T-cell (primary cell): ENCODE measurements around the gene LHPP. TPM values are rescaled to one million over a fixed set of nuclear protein-coding genes. Genes with fewer than 3 reads are reported as not detected.

Experiments used
- ATAC-seq, 4 experiments: fragments of 200-7000 bp in 3 of 4; fragments of 150-1000 bp in 1 of 4; cut with Tn5 transposase; replicated peaks in 1 of 4; 1 replicate in 3 of 4; 2 replicates in 1 of 4; pipeline ENCODE4 v1.10.0; 2021; ENCODE audit warnings: moderate library complexity in 3 of 4, mild to moderate bottlenecking in 2 of 4, moderate number of reproducible peaks in 1 of 4
- CTCF ChIA-PET, 2 donors: fragments of 300-600 bp; sonication (Branson Sonifier 250); formaldehyde crosslinking; loops; one replicate each; lab custom pipeline; 2022; ENCODE audit warnings: antibody characterized with exemption in 2 of 2; lab: Charles Lee
- POLR2A ChIA-PET, 2 donors: fragments of 300-600 bp; sonication (Branson Sonifier 250); formaldehyde crosslinking; loops; one replicate each; lab custom pipeline; 2022; ENCODE audit warnings: antibody characterized with exemption in 2 of 2; lab: Charles Lee
- DNase-seq, 35 experiments: peaks; one replicate each; pipeline versions ENCODE4 v3.0.0 to v3.0.0-alpha.2; 2013 to 2023
- H3K27ac ChIP-seq: one replicate; pipeline ENCODE4 v1.5.1; 2013; ENCODE audit warnings: low read length
- H3K27me3 ChIP-seq, 2 experiments: replicated peaks in 1 of 2; 1 replicate in 1 of 2; 2 replicates in 1 of 2; pipeline versions ENCODE4 v1.6.1 to v1.7.0; 2013; ENCODE audit warnings: low read length in 1 of 2, mixed read lengths in 1 of 2; ENCODE audit not compliant: control insufficient read depth in 2 of 2, insufficient read depth in 2 of 2; ENCODE audit errors: extremely low read depth in 1 of 2
- H3K36me3 ChIP-seq, 2 donors: 1 replicate in 1 of 2; 2 replicates in 1 of 2; pipeline versions ENCODE4 v1.6.1 to v1.7.0; 2013; ENCODE audit warnings: low read length in 1 of 2; ENCODE audit not compliant: control insufficient read depth in 2 of 2, insufficient read depth in 1 of 2; ENCODE audit errors: extremely low read depth in 1 of 2
- H3K4me1 ChIP-seq, 2 experiments: 1 replicate in 1 of 2; 2 replicates in 1 of 2; pipeline versions ENCODE4 v1.6.1 to v1.7.0; 2013; ENCODE audit warnings: low read length in 2 of 2, mixed read lengths in 1 of 2; ENCODE audit not compliant: insufficient read depth in 2 of 2, control insufficient read depth in 1 of 2; ENCODE audit errors: extremely low read depth in 1 of 2
- H3K4me3 ChIP-seq, 2 donors: 1 replicate in 1 of 2; 2 replicates in 1 of 2; pipeline versions ENCODE4 v1.5.1 to v1.7.0; 2013; ENCODE audit warnings: mild to moderate bottlenecking in 2 of 2, low read length in 1 of 2, moderate library complexity in 1 of 2; ENCODE audit not compliant: control insufficient read depth in 1 of 2; ENCODE audit errors: extremely low read depth in 1 of 2
- H3K9me3 ChIP-seq: 2 replicates; pipeline ENCODE4 v1.7.0; 2013
- H3K27ac Mint-ChIP-seq, 2 donors: one replicate each; pipeline ENCODE4 v1.8.0; 2020 to 2021; ENCODE audit warnings: mild to moderate bottlenecking in 2 of 2, mixed read lengths in 2 of 2
- H3K27me3 Mint-ChIP-seq, 2 donors: one replicate each; pipeline ENCODE4 v1.8.0; 2021 to 2022; ENCODE audit warnings: mixed read lengths in 2 of 2
- H3K36me3 Mint-ChIP-seq: one replicate; pipeline ENCODE4 v1.8.0; 2021; ENCODE audit warnings: mixed read lengths
- H3K4me1 Mint-ChIP-seq, 3 donors: one replicate each; pipeline ENCODE4 v1.8.0; 2020 to 2022; ENCODE audit warnings: mixed read lengths in 3 of 3, mild to moderate bottlenecking in 1 of 3
- H3K4me3 Mint-ChIP-seq, 3 donors: one replicate each; pipeline ENCODE4 v1.8.0; 2020 to 2022; ENCODE audit warnings: mild to moderate bottlenecking in 3 of 3, mixed read lengths in 3 of 3, moderate library complexity in 3 of 3
- H3K9me3 Mint-ChIP-seq, 3 donors: one replicate each; pipeline ENCODE4 v1.8.0; 2020 to 2022; ENCODE audit warnings: mixed read lengths in 3 of 3
- WGBS: methylation state at CpG from one replicate; pipeline ENCODE4 v1.1.5; 2013; ENCODE audit warnings: missing lambda C conversion rate; ENCODE audit not compliant: insufficient coverage; 5-methylcytosine and 5-hydroxymethylcytosine counted together
- total RNA-seq, 35 experiments: library from RNA in 6 of 35; stranded (reverse) in 6 of 35; fragments of 120-200 nt in 1 of 35; gene quantifications; one replicate each; pipeline versions ENCODE4 v1.2.1 to v1.2.4 and lab custom pipeline; 2013 to 2026

Gene LHPP
- total RNA-seq, 5 donors from 2014 or later (not counting 1 experiment from before 2014, with no cell fraction given): 13.2 to 27.4 (median 22.3) TPM

DNA sequence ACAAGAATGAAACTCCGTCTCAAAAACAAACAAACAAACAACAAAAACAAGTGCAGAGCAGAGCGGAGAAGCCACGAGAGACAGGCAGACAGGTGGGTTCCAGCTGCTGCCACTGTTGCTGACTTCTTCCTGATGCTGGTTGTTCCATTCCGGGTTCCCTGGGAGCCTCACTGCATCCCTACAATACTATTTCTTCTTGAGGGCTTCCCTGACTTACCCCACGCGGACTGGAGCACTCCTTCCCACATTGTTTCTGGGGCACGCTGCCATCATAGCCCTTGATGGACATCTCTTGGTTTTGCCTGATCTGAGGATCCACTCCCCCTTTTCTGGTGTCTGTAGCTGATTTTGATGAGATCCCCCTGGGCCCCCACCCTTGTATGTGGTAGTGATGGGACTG, 6.2 kb upstream of the LHPP start:
- no peaks in the 10 kb centered on the region for H3K9me3 ChIP-seq
- ChIA-PET CTCF (no interaction called here), POLR2A (no interaction called here)
- H3K4me1 Mint-ChIP-seq: peaks cover 3 to 8% (median 5%) of the 10 kb centered on the region in 3 donors
- peaks cover 0 to under 1% of the 10 kb centered on the region in 2 experiments for H3K4me1 ChIP-seq
- no peak overlapping the region for H3K27ac Mint-ChIP-seq
- H3K27me3 Mint-ChIP-seq: peaks cover 62 to 71% of the 10 kb centered on the region in 2 donors
- peaks cover 23 to 53% of the 10 kb centered on the region in 2 experiments for H3K27me3 ChIP-seq
- 70% methylated on average over 4 of the region's 7 CpGs for WGBS
- ATAC-seq: no peak
- DNase-seq: no peak
- H3K9me3 Mint-ChIP-seq: no peaks in the 10 kb centered on the region
- H3K27ac ChIP-seq: no peak overlapping the region
- H3K36me3 Mint-ChIP-seq: no peaks in the 10 kb centered on the region
- no peak overlapping the region for H3K4me3 ChIP-seq
- H3K36me3 ChIP-seq: no peaks in the 10 kb centered on the region
- H3K4me3 Mint-ChIP-seq: no peak overlapping the region

DNA sequence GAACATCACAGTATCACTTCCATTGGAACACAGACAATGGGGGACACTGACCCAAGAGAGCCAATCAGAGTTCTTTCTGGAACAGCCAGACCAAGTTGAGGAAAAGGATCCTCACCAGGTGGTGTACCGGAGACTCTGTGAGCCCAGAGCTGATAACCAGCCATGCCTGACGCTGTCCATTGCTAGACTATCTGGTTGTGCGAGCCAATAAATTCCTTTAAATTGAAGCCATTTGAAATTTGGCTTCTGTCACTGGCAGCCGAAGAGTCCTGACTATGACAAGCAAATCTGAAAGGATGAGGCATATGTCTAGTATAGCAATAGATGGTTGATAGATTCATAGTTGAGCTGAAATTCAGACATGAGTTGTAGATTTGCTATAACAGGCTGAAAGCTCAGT, 3.1 kb upstream of the LHPP start:
- Mint-ChIP-seq H3K4me1 (peaks cover 6 to 8% (median 7%) of the 10 kb centered on the region in 3 donors), H3K27ac (no peak overlapping the region), H3K36me3 (no peaks in the 10 kb centered on the region), H3K4me3 (no peak overlapping the region), H3K27me3 (peaks cover 41 to 44% of the 10 kb centered on the region in 2 donors), H3K9me3 (peaks cover 0 to 4% (median 0%) of the 10 kb centered on the region in 3 donors)
- Histone ChIP-seq H3K36me3 (no peaks in the 10 kb centered on the region), H3K4me3 (no peak overlapping the region), H3K27me3 (peaks cover 6 to 26% of the 10 kb centered on the region in 2 experiments), H3K9me3 (no peaks in the 10 kb centered on the region), H3K4me1 (peaks cover 0 to 12% of the 10 kb centered on the region in 2 experiments), H3K27ac (no peak overlapping the region)
- ChIA-PET POLR2A (no interaction called here), CTCF (interaction anchor here in 1 of 2 donors (0.6 kb wide), 1 partner anchor 327 kb away, joined by 5 read pairs; no protein-coding TSS in a partner anchor)
- 90% methylated on average over 4 of the region's 4 CpGs for WGBS
- no peak for DNase-seq
- no peak for ATAC-seq

DNA sequence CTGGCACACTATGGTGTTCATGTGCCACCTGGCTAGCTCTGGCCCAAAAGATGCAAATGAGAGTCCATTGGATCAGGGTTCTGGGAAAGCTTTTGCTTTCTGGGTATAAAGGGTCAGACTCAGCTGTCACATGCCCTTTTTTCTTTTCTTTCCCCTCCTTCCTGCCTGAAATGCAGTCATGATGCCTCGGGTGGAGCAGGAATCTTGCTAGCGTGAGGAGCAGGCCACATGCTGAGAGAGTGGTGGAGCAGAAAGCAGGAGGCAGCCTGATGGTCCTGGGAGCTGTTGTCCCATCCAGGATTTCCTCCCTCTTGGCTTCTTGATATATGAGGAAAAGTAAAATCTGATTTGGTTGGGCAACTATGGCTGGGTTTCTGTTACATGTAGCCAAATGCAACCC, 2.7 kb upstream of the LHPP start:
- Mint-ChIP-seq H3K36me3 (no peaks in the 10 kb centered on the region), H3K4me3 (no peak overlapping the region), H3K27me3 (peaks cover 37 to 40% of the 10 kb centered on the region in 2 donors), H3K9me3 (peaks cover 0 to 4% (median 0%) of the 10 kb centered on the region in 3 donors), H3K4me1 (peaks cover 6 to 8% (median 7%) of the 10 kb centered on the region in 3 donors), H3K27ac (no peak overlapping the region)
- Histone ChIP-seq H3K9me3 (no peaks in the 10 kb centered on the region), H3K27ac (no peak overlapping the region), H3K27me3 (peaks cover 5 to 26% of the 10 kb centered on the region in 2 experiments), H3K36me3 (no peaks in the 10 kb centered on the region), H3K4me3 (no peak overlapping the region), H3K4me1 (peaks cover 0 to 12% of the 10 kb centered on the region in 2 experiments)
- DNase-seq (no peak), ATAC-seq (no peak)
- POLR2A ChIA-PET: no interaction called here
- no CpG with 5 or more reads among the region's 2 CpGs for WGBS
- CTCF ChIA-PET: interaction anchor here in 1 of 2 donors (0.6 kb wide), 1 partner anchor 1289 kb away, joined by 3 read pairs; no protein-coding TSS in a partner anchor

DNA sequence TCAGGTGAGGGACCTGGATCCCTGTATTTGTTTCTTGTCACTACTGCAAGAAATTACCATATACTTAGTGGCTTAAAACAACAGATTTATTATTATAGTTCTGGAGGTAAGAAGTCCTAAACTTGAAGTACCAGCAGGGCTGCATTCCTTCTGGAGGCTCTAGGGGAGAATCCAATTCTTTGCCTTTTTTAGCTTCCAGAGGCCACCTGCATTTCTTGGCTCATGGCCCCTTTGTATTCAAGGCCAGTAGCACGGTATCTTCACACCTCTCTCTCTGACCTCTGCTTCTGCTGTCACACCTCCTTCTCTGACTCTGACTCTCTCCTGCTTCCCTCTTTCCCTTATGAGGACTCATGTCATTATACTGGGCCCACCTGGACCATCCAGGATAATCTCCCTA, 2.2 kb upstream of the LHPP start:
- Histone ChIP-seq H3K4me3 (no peak overlapping the region), H3K36me3 (no peaks in the 10 kb centered on the region), H3K4me1 (peaks cover 0 to 16% of the 10 kb centered on the region in 2 experiments), H3K9me3 (no peaks in the 10 kb centered on the region), H3K27ac (no peak overlapping the region), H3K27me3 (peaks cover 5 to 26% of the 10 kb centered on the region in 2 experiments)
- no peak for ATAC-seq
- WGBS: 100% methylated on average over 1 of the region's 1 CpG
- Mint-ChIP-seq H3K4me3 (no peak overlapping the region), H3K36me3 (no peaks in the 10 kb centered on the region), H3K4me1 (peaks cover 10 to 12% (median 11%) of the 10 kb centered on the region in 3 donors), H3K27ac (no peak overlapping the region), H3K9me3 (peaks cover 0 to 4% (median 0%) of the 10 kb centered on the region in 3 donors), H3K27me3 (peaks cover 35 to 36% of the 10 kb centered on the region in 2 donors)
- POLR2A ChIA-PET: no interaction called here
- CTCF ChIA-PET: interaction anchor here in 1 of 2 donors (0.6 kb wide), 1 partner anchor 1290 kb away, joined by 3 read pairs; no protein-coding TSS in a partner anchor
- DNase-seq: no peak

DNA sequence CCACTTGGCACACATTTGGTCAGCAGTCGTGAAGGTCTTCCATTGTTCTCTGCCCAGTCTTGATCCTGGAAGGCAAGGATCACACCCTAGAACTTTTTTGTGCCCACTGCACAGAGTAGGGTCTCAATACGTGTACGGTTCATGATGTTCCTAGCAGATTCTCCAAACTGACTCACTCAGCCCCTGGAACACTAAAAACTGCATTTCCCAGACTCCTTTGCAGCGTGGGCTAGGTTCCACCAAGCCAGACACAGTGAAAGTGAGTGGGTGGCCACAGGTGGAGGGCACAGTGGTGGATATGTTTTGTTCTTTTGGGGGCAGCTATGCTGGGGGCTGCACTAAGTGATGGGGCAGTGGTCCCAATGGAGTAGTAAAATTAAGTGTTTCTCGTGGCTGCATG, 1.5 kb upstream of the LHPP start:
- Mint-ChIP-seq H3K36me3 (no peaks in the 10 kb centered on the region), H3K27me3 (peaks cover 29% of the 10 kb centered on the region in 2 donors), H3K9me3 (peaks cover 0 to 4% (median 0%) of the 10 kb centered on the region in 3 donors), H3K4me1 (peaks cover 17 to 20% (median 19%) of the 10 kb centered on the region in 3 donors), H3K4me3 (peak overlapping the region in 1 of 3 donors; percentile 79), H3K27ac (no peak overlapping the region)
- peaks cover 0 to 24% of the 10 kb centered on the region in 2 experiments for H3K4me1 ChIP-seq
- peaks cover 5 to 20% of the 10 kb centered on the region in 2 experiments for H3K27me3 ChIP-seq
- no peak overlapping the region for H3K4me3 ChIP-seq
- no peaks in the 10 kb centered on the region for H3K9me3 ChIP-seq
- DNase-seq (no peak), ATAC-seq (no peak)
- POLR2A ChIA-PET: no interaction called here
- 100% methylated on average over 1 of the region's 5 CpGs for WGBS
- CTCF ChIA-PET: interaction anchor here in 1 of 2 donors (0.7 to 2.1 kb wide), 3 partner anchors 57 to 306 kb away, joined by 3 to 12 read pairs (median 4); no protein-coding TSS in a partner anchor
- H3K36me3 ChIP-seq: no peaks in the 10 kb centered on the region
- no peak overlapping the region for H3K27ac ChIP-seq

DNA sequence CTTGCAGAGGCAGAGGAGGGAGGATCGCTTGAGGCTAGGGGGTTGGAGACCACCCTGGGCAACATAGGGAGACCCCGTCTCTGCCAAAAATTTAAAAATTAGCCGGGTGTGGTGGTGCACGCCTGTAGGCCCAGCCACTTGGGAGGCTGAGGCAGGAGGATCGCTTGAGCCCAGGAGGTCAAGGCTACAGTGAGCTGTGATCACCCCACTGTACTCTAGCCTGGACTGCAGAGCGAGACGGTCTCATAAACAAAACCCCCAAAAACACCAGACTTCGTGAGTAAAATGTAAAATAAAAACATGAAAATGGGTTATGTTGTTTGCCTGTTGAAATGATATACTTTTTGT, 699 bp downstream of the LHPP start:
- H3K9me3 ChIP-seq: no peaks in the 10 kb centered on the region
- H3K27ac ChIP-seq: peak overlapping the region; percentile 28
- ChIA-PET CTCF (interaction anchor here in 1 of 2 donors (0.7 to 2.1 kb wide), 5 partner anchors 29 to 73 kb away, joined by 3 to 12 read pairs (median 4); partner anchors contain the start of gene OAT), POLR2A (interaction anchor here in 1 of 2 donors (1.0 to 1.6 kb wide), 2 partner anchors 43 to 339 kb away, joined by 4 read pairs; partner anchors contain the start of genes ABRAXAS2 and OAT)
- ATAC-seq (no peak), DNase-seq (no peak)
- peak overlapping the region; percentile 58 to 60 for H3K4me3 ChIP-seq
- peaks cover 3 to 31% of the 10 kb centered on the region in 2 experiments for H3K4me1 ChIP-seq
- WGBS: 58% methylated on average over 2 of the region's 8 CpGs
- Mint-ChIP-seq H3K4me3 (peak overlapping the region; percentile 79 to 92 (median 87)), H3K4me1 (peaks cover 30 to 34% (median 30%) of the 10 kb centered on the region in 3 donors), H3K36me3 (no peaks in the 10 kb centered on the region), H3K27me3 (peaks cover 10 to 11% of the 10 kb centered on the region in 2 donors), H3K27ac (peak overlapping the region; percentile 87), H3K9me3 (peaks cover 0 to 4% (median 0%) of the 10 kb centered on the region in 3 donors)
- H3K36me3 ChIP-seq: no peaks in the 10 kb centered on the region
- peaks cover 0 to 8% of the 10 kb centered on the region in 2 experiments for H3K27me3 ChIP-seq
